HG03103 (cell line): ENCODE measurements around the gene ZNF565.
A peak's percentile ranks its signal among the peaks of the same experiment; 100 is the strongest.
"Not testable (repeated sequence)": the region's sequence is repeated elsewhere in the genome, so short reads cannot be mapped to it uniquely, and the experiment has no call there.

Source experiments
- ATAC-seq: cut with Tn5 transposase; IDR thresholded peaks from one replicate; pipeline ENCODE4 v1.9.1; 2021; ENCODE audit warnings: low read depth; ENCODE audit not compliant: unreplicated experiment

ZNF565 gene

GRCh38 chr19:36214386-36215275 lies at the start of gene ZNF565, which contains the start of gene ZNF146:
ZNF565 (minus strand) TSS chr19:36214665; CDS start chr19:36201985, 12,680 bp downstream.
ZNF146 (plus strand) TSS chr19:36215106; CDS start chr19:36236441, 21,335 bp downstream.
- ATAC-seq: peak; percentile 95

DNA sequence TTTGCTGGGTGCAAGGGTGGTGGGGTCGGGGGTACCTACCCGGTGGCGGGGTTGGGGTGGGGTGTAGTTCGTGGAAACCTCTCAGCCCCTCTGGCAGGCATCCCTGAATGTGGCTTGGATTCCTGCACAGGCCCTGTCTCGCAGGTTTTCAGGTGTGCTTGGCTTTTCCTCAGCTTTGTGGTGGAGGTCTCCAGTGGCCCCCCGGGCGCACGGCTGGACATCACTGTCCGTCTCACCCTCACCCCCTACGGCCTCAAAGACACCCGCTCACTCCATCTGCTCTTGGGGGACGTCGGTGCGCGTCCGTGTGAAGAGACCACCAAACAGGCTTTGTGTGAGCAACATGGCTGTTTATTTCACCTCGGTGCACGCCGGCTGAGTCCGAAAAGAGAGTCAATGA lies 44.7 kb upstream of the ZNF565 start:
- no peak for ATAC-seq

DNA sequence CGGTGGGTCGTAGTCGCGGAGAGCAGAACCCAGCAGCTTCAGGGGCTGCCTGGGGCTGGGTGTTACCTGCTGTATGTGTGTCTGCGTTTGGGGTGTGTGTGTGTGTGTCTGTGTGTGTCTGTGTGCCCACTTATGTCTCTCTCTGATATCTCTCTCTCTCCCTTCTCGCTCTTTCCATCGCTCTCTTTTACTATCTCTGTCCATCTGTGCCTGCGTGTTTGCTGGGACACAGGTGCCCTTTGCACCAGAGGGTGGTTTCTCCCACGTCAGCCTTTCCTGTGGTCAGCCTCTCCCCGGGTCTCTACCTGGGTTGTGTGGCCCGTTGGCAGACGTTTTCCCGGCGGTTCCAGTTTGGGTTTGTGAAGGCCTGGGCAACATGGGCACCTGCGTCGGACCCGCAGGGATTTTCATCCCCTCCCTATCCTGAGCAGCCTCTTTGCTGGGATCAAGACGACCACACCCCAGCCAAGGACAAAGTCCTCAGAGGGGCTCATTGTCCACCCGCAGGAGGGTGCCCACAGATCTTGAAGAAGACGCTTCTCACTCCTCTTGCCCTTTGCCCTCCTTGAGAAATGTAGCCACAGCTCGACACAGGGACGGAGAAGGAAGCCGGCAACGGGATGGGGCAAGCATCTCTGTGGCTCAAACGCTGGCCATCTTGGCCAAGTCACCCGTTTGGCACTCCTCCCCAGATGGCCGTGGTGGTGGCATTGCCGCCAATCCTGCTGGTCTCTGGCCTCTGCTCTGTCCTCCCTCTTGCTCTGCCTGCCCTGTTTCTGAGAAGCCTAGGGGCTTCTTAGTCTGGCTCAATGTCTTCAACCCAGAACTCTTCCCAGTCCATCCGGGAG lies 43.8 kb upstream of the ZNF565 start:
- no peak for ATAC-seq

- ATAC-seq: no peak
These were observed 43.0 kb upstream of the ZNF565 start for GRCh38 chr19:36257520-36257876.

DNA sequence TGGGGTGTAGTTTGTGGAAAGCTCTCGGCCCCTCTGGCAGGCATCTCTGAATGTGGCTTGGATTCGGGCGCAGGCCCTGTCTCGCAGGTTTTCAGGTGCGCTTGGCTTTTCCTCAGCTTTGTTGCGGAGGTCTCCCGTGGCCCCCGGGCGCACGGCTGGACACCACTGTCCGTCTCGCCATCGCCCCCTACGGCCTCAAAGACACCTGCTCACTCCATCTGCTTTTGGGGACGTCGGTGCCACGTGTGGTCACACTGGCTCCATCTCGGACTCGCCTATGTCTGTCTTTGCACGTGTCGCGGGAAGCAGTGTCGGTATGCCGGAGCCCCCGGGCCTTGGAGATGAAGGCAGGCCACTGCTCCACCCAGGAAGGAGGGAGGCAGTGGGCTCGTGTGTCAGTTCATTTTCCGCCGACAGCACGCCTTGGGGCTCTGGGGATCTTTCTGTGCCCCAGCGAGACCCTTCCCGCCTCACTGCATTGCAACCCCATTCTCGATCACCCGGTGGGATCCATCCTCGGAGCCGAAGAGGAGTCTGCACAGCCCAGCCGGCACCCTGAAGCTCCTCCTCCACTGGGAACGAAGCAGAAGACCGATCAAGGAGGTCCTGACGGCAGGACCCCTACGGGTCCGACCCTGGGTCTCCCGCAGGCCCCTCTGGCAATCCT lies 42.5 kb upstream of the ZNF565 start:
- ATAC-seq: no peak

GRCh38 chr19:36256064-36256463 lies 41.6 kb upstream of the ZNF565 start:
- ATAC-seq: no peak

- no peak for ATAC-seq
These were observed 40.9 kb upstream of the ZNF565 start for GRCh38 chr19:36255316-36255715.

- ATAC-seq: no peak
These were observed 40.4 kb upstream of the ZNF565 start for GRCh38 chr19:36254848-36255247.

DNA sequence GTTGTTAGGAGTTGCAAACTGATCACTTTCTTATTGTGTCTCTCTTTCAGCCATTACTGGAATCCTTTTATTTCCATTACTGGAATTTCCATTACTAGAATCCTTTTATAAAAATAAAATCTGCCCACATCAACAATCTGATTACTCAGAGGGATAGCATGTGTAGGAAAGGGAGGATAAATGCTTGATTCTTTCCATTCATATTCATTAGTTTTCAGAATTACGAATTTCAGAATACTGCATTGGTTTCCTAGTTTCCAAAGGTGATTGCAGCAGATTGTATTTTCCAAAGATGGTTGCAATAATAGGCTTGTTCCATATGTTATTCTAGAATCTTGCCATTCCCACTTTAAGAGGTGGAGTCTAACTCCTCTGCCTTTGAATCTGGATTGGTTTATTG lies 37.6 kb upstream of the ZNF565 start:
- no peak for ATAC-seq

- no peak for ATAC-seq
These were observed 31.6 kb upstream of the ZNF565 start for GRCh38 chr19:36246006-36246481.

DNA sequence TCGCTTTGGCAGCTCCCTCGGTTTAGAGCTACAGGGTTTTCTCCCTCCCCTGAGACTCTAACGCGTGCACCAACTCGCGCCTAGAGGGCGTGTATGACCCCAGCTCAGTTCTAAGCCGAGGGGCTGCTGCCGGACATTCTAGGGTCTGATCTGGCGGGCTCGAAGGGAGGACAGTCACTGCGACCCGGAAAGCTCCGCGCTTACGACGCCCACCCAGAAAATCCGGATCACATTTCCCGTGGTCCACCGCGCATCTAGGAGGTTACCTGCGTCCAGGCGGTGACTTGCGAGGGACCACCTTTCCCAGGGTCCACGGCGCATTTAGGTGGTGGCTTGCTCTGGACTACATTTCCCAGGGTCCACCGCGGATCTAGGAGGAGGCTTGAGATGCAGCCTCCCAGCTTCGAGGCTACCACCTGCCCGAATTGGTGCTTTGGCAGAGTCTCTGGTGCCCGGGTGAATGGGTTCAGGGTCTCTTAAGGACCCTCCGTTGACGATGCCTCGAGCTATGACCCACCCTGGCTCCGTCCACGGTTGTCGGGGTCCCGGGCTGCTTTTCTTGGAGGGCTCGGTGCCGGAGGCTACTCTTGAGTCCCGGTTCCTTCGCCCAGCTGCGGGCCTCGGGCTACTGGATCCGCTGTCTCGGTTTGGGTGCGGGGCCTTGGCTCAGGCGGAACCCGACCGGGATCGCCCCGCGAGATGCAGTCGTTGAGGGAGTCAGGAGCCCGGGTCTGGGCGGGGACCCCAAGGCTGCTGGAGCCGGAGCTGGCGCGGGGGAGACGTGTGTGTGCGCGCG lies 30.9 kb upstream of the ZNF565 start:
- no peak for ATAC-seq

DNA sequence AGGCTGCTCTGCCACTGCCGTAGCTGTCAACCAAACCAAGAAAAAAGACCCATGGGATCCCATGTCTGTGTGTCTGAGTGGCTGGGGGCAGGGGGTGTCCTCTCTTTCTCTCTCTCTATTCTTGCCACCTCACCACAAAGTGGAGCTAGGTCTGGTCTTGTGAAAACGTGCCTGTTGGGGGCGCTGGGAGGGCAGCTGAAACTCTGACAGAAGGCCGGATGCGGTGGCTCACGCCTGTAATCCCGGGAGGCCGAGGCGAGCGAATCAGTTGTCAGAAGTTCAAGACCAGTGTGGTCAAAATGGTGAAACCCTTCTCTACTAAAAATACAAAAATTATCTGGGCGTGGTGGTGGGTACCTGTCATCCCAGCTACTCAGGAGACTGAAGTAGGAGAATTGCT lies 29.6 kb upstream of the ZNF565 start:
- ATAC-seq: no peak

DNA sequence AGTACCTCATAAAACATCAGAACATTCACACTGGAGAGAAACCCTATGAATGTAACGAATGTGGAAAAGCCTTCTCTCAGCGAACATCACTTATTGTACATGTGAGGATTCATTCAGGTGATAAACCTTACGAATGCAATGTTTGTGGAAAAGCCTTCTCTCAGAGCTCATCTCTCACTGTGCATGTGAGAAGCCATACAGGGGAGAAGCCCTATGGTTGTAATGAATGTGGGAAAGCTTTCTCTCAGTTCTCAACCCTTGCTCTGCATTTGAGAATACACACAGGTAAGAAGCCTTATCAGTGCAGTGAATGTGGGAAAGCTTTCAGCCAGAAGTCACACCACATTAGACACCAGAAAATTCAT lies 22.5 kb upstream of the ZNF565 start:
- no peak for ATAC-seq

DNA sequence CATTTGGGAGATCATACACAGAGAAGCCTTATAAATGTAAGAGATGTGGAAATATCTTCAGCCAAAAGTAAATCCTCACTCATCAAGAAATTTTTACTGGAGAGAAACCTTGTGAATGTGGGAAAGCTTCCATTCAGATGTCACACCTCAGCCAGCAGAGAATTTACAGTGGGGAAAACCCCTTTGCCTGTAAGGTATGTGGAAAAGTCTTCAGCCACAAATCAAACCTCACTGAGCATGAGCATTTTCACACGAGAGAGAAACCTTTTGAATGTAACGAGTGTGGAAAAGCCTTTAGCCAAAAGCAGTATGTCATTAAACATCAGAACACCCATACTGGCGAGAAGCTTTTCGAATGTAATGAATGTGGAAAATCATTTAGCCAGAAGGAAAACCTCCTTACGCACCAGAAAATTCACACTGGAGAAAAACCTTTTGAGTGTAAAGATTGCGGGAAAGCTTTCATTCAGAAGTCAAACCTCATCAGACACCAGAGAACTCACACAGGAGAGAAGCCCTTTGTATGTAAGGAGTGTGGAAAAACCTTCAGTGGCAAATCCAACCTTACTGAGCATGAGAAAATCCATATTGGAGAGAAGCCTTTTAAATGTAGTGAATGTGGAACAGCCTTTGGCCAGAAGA lies 22.0 kb upstream of the ZNF565 start:
- ATAC-seq: no peak

GRCh38 chr19:36233626-36234025 lies 19.2 kb upstream of the ZNF565 start:
- ATAC-seq: not testable (repeated sequence)

- no peak for ATAC-seq
These were observed 10.9 kb upstream of the ZNF565 start for GRCh38 chr19:36225219-36225892.

DNA sequence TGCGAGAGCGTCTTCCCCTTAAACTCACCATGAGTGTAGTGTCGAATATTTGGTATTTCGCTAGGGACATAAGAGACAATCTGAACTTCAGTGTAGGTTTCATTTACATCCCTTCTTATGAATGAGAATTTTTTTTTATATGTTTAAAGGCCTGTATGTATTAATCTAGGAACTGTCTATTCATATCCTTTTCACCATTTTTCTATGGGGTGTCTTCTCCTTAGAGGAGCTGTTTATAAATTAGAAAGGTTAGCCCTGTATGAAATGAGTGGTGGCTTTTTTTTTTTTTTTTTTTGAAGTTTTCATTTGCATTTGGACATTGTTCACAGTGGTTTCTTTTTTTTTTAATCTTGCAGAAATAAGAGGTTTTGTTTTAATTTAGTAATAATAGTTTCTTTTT lies 8.0 kb upstream of the ZNF565 start:
- ATAC-seq: no peak

- ATAC-seq: no peak
These were observed 7.0 kb upstream of the ZNF565 start for GRCh38 chr19:36221474-36221873.
